Naive B cell (primary cell): Measurements from ENCODE around the gene GRIN2A. TPM values are rescaled to one million over a fixed set of nuclear protein-coding genes. Genes with fewer than 3 reads are reported as not detected.

Experiments used
- ATAC-seq, 2 donors: fragments of 150-1000 bp; cut with Tn5 transposase; 2 replicates each; pipeline ENCODE4 v1.10.0; 2021; ENCODE audit warnings: low read depth in 2 of 2, mild to moderate bottlenecking in 2 of 2, moderate library complexity in 2 of 2
- DNase-seq: peaks from one replicate; pipeline ENCODE4 v3.0.0; 2022
- H3K27ac Mint-ChIP-seq, 6 donors: one replicate each; pipeline ENCODE4 v1.8.0; 2020 to 2022; ENCODE audit warnings: mild to moderate bottlenecking in 6 of 6, mixed read lengths in 6 of 6, moderate library complexity in 5 of 6, inconsistent platforms in 2 of 6
- H3K27me3 Mint-ChIP-seq, 3 donors: one replicate each; pipeline ENCODE4 v1.8.0; 2021 to 2022; ENCODE audit warnings: mixed read lengths in 3 of 3, mild to moderate bottlenecking in 1 of 3
- H3K36me3 Mint-ChIP-seq, 2 donors: one replicate each; pipeline ENCODE4 v1.8.0; 2020 to 2022; ENCODE audit warnings: mixed read lengths in 2 of 2, inconsistent platforms in 1 of 2, mild to moderate bottlenecking in 1 of 2
- H3K4me1 Mint-ChIP-seq, 3 donors: one replicate each; pipeline ENCODE4 v1.8.0; 2020 to 2022; ENCODE audit warnings: mixed read lengths in 3 of 3, inconsistent platforms in 1 of 3, mild to moderate bottlenecking in 1 of 3, moderate library complexity in 1 of 3
- H3K4me3 Mint-ChIP-seq, 8 donors: one replicate each; pipeline ENCODE4 v1.8.0; 2020 to 2022; ENCODE audit warnings: mild to moderate bottlenecking in 8 of 8, mixed read lengths in 8 of 8, moderate library complexity in 8 of 8, inconsistent platforms in 2 of 8
- H3K9me3 Mint-ChIP-seq, 7 donors: one replicate each; pipeline ENCODE4 v1.8.0; 2020 to 2022; ENCODE audit warnings: mixed read lengths in 7 of 7, mild to moderate bottlenecking in 5 of 7, inconsistent platforms in 2 of 7, moderate library complexity in 1 of 7
- polyA plus RNA-seq, 6 donors: library from polyadenylated mRNA; unstranded; fragments of 300-500 nt; fragmentation: Illumina TruSeq; gene quantifications; one replicate each; pipeline ENCODE4 v1.2.3, GENCODE V29; 2021; ENCODE audit warnings: low read depth in 6 of 6

Gene GRIN2A
- polyA plus RNA-seq, 6 donors from 2014 or later = 0.04 to 0.53 (median 0.17) TPM; not detected in 3

GRCh38 chr16:10027553-10027952 is 154.7 kb downstream of the GRIN2A start:
- H3K4me1 Mint-ChIP-seq = no peaks in the 10 kb centered on the region
- ATAC-seq (no peak), DNase-seq (no peak)
- no peaks in the 10 kb centered on the region for H3K36me3 Mint-ChIP-seq
- H3K27me3 Mint-ChIP-seq = peaks cover 4 to 31% (median 23%) of the 10 kb centered on the region in 3 donors
- H3K9me3 Mint-ChIP-seq = peaks cover 0 to 2% (median 0%) of the 10 kb centered on the region in 7 donors
- no peak overlapping the region for H3K4me3 Mint-ChIP-seq
- peak overlapping the region in 1 of 6 donors; percentile 22 for H3K27ac Mint-ChIP-seq

DNA sequence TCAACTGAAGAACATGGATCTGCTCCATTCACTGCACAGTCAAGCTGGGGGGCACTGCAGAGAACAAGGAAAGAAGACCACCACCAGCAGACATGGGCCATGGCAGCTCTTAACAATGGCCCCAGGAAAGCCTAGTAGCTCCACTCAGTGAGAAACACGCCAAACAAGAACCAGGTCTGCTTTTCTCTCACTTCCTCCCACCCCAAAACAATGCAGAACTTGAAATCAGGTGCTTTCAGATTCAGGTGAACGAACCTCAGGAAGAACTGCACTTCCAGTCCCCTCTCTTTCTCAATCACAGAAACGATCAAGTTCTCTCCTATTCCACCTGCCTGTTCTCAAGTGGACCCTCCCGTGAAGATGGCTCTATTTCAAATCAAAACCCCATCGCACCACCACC is 155.6 kb downstream of the GRIN2A start:
- Mint-ChIP-seq H3K27ac (peak overlapping the region in 1 of 6 donors; percentile 27), H3K27me3 (peaks cover 0 to 38% (median 23%) of the 10 kb centered on the region in 3 donors), H3K4me3 (no peak overlapping the region), H3K9me3 (peaks cover 0 to 4% (median 0%) of the 10 kb centered on the region in 7 donors), H3K36me3 (no peaks in the 10 kb centered on the region), H3K4me1 (no peaks in the 10 kb centered on the region)
- ATAC-seq (no peak), DNase-seq (no peak)

GRCh38 chr16:10022098-10022497 is 160.1 kb downstream of the GRIN2A start:
- Mint-ChIP-seq H3K27ac (no peak overlapping the region), H3K4me3 (no peak overlapping the region), H3K36me3 (no peaks in the 10 kb centered on the region), H3K4me1 (no peaks in the 10 kb centered on the region), H3K27me3 (peaks cover 0 to 36% (median 18%) of the 10 kb centered on the region in 3 donors), H3K9me3 (peaks cover 0 to 4% (median 0%) of the 10 kb centered on the region in 7 donors)
- DNase-seq (no peak), ATAC-seq (no peak)

DNA sequence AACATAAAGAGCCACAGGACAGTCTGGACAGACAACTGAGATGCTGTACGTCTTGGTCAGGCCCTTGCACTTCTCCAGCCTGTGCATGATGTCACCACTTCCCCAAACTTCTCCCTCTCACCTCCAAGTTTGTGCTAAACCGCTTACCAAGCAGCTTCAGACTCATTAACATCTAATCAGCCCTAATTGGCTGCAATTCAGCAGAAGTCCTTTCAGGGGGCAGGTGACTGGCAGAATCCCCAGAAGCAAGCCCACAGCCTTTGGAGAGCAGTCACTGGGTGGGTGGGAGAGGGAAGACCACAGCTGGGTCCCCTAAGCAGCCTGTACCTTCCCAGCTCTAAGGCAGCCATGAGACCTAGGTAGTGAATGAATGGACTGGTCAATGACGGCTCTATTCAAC is 161.4 kb downstream of the GRIN2A start:
- Mint-ChIP-seq H3K4me3 (no peak overlapping the region), H3K36me3 (no peaks in the 10 kb centered on the region), H3K9me3 (peaks cover 0 to 4% (median 0%) of the 10 kb centered on the region in 7 donors), H3K27me3 (peaks cover 6 to 38% (median 24%) of the 10 kb centered on the region in 3 donors), H3K27ac (no peak overlapping the region), H3K4me1 (no peaks in the 10 kb centered on the region)
- DNase-seq (no peak), ATAC-seq (no peak)

DNA sequence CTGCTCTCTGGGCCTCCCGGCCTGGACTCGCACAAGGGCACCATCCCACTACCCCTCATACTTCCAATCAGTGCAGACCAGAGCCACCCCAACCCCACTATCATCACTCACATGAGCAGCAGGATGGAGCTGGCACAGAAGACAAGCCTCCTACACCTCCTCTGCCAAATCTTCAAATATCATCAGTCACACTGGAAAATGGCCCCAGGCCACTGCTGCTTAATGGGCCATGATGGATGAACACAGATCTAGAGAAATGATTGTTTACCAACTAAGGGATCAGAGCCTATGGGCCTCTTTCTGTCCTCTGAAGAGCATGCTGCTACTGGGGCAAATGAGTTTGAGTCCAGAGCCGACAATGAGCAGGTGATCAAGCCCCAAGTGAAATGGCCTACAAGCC is 165.5 kb downstream of the GRIN2A start:
- ATAC-seq = no peak
- Mint-ChIP-seq H3K4me3 (no peak overlapping the region), H3K36me3 (no peaks in the 10 kb centered on the region), H3K27me3 (peaks cover 21 to 47% (median 28%) of the 10 kb centered on the region in 3 donors), H3K27ac (no peak overlapping the region), H3K4me1 (no peaks in the 10 kb centered on the region), H3K9me3 (no peaks in the 10 kb centered on the region)
- DNase-seq = no peak

GRCh38 chr16:10015397-10015796 is 166.8 kb downstream of the GRIN2A start:
- no peaks in the 10 kb centered on the region for H3K9me3 Mint-ChIP-seq
- no peak for ATAC-seq
- H3K4me3 Mint-ChIP-seq = no peak overlapping the region
- no peak for DNase-seq
- peaks cover 31 to 40% (median 35%) of the 10 kb centered on the region in 3 donors for H3K27me3 Mint-ChIP-seq
- no peaks in the 10 kb centered on the region for H3K36me3 Mint-ChIP-seq
- H3K27ac Mint-ChIP-seq = no peak overlapping the region
- no peaks in the 10 kb centered on the region for H3K4me1 Mint-ChIP-seq

DNA sequence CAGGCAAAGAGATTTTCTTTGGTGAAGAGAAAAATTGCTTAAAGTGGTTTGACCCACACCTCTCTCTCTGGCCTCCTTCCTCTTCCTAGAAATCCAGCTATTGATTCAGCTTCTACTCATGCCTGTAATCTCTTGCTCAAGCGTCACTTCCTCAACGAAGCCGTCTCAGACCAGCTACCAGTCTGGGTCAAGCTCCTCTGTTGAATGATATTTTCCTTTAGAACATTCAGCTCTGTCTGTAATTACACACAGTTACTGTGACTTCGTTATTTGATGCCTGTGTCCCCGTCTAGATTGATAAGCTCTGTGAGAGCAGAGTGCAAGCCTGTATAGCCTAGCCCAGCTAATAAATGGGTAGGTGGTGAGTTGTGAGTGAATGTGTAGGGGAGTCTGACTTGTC is 168.5 kb downstream of the GRIN2A start:
- ATAC-seq (no peak), DNase-seq (no peak)
- H3K4me3 Mint-ChIP-seq = no peak overlapping the region
- H3K4me1 Mint-ChIP-seq = no peaks in the 10 kb centered on the region
- H3K9me3 Mint-ChIP-seq = no peaks in the 10 kb centered on the region
- no peak overlapping the region for H3K27ac Mint-ChIP-seq
- H3K36me3 Mint-ChIP-seq = no peaks in the 10 kb centered on the region
- H3K27me3 Mint-ChIP-seq = peaks cover 31 to 42% (median 40%) of the 10 kb centered on the region in 3 donors

DNA sequence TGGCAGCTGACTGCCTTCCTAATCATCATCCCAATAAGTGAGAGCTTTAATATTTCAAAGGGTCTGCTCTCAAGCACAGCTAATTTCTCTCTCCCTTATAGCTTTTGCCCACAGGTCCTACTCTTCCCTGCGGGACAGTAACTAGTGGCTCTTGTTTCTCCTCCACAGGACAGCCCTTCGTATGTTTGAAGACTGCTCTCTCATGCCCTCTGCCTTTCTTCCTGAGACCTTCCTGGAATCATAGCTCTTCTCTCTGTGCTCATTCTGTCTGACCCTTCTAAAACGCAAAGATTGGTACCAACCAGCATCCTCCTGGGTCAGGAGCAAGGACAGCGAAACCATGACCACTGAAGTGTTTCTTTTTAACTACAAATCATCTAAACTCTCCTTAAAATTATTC is 168.9 kb downstream of the GRIN2A start:
- no peaks in the 10 kb centered on the region for H3K36me3 Mint-ChIP-seq
- no peaks in the 10 kb centered on the region for H3K9me3 Mint-ChIP-seq
- H3K4me1 Mint-ChIP-seq = no peaks in the 10 kb centered on the region
- H3K27ac Mint-ChIP-seq = no peak overlapping the region
- peaks cover 32 to 42% (median 40%) of the 10 kb centered on the region in 3 donors for H3K27me3 Mint-ChIP-seq
- no peak for DNase-seq
- no peak for ATAC-seq
- no peak overlapping the region for H3K4me3 Mint-ChIP-seq

GRCh38 chr16:10009684-10010083 is 172.5 kb downstream of the GRIN2A start:
- no peak for ATAC-seq
- H3K4me1 Mint-ChIP-seq = no peaks in the 10 kb centered on the region
- H3K4me3 Mint-ChIP-seq = no peak overlapping the region
- H3K9me3 Mint-ChIP-seq = peaks cover 0 to 20% (median 10%) of the 10 kb centered on the region in 7 donors
- no peaks in the 10 kb centered on the region for H3K36me3 Mint-ChIP-seq
- peaks cover 31 to 37% (median 35%) of the 10 kb centered on the region in 3 donors for H3K27me3 Mint-ChIP-seq
- no peak overlapping the region for H3K27ac Mint-ChIP-seq
- no peak for DNase-seq

DNA sequence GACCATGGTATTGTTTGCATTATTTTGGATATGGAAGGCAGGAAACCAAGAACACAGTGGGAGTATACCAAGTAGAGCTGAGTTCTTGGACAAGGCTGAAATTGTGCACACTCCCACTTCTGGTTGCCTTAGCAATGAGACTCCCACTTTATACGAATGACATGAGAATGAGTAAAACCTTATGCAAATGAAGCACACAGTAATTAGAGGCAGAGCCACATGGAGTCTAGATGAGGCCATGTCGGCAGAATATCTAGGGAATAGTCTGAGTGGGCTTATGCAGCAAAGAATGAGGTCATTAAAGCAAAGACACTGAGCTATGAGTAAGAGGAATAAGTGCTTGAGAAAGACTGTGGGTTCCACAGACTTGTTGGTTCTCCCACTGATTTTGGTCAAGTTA is 178.7 kb downstream of the GRIN2A start:
- DNase-seq (no peak), ATAC-seq (no peak)
- H3K4me3 Mint-ChIP-seq = no peak overlapping the region
- H3K27ac Mint-ChIP-seq = no peak overlapping the region
- no peaks in the 10 kb centered on the region for H3K36me3 Mint-ChIP-seq
- H3K27me3 Mint-ChIP-seq = peaks cover 11 to 22% (median 16%) of the 10 kb centered on the region in 3 donors
- H3K4me1 Mint-ChIP-seq = no peaks in the 10 kb centered on the region
- H3K9me3 Mint-ChIP-seq = peaks cover 7 to 50% (median 15%) of the 10 kb centered on the region in 7 donors

GRCh38 chr16:10001258-10001775 is 180.9 kb downstream of the GRIN2A start:
- no peaks in the 10 kb centered on the region for H3K36me3 Mint-ChIP-seq
- ATAC-seq = no peak
- H3K27me3 Mint-ChIP-seq = peaks cover 7 to 11% (median 11%) of the 10 kb centered on the region in 3 donors

DNA sequence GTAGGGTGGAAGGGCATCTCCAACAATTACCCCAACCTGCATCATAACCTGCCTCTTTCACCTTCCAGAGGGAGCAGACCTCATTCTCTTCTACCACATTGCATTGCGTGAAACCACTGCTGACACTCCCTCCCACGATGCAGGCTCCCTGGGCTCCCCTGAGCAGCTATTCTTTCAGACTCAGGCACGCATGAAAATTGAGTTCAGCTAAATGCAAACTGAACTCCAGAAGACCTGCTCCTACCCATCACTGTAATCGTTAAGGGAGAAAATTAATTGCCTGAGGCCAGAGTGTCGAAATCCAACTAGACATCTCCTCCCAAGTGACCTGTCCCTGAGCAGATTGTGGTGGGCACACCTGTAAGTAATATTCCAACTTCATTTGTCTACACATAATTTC is 186.0 kb downstream of the GRIN2A start:
- no peak overlapping the region for H3K27ac Mint-ChIP-seq
- H3K36me3 Mint-ChIP-seq = no peaks in the 10 kb centered on the region
- peaks cover 10 to 24% (median 21%) of the 10 kb centered on the region in 3 donors for H3K27me3 Mint-ChIP-seq
- ATAC-seq (no peak), DNase-seq (no peak)
- no peak overlapping the region for H3K4me3 Mint-ChIP-seq
- H3K9me3 Mint-ChIP-seq = peaks cover 6 to 36% (median 10%) of the 10 kb centered on the region in 7 donors
- no peaks in the 10 kb centered on the region for H3K4me1 Mint-ChIP-seq

More at GRCh38 chr16:10001258-10001775, 180.9 kb downstream of the GRIN2A start:
- Mint-ChIP-seq H3K9me3 (peaks cover 8 to 56% (median 13%) of the 10 kb centered on the region in 7 donors), H3K4me1 (no peaks in the 10 kb centered on the region), H3K27ac (no peak overlapping the region), H3K4me3 (no peak overlapping the region)
- no peak for DNase-seq

GRCh38 chr16:9992441-9992840 is 189.8 kb downstream of the GRIN2A start:
- DNase-seq (no peak), ATAC-seq (no peak)
- H3K4me1 Mint-ChIP-seq = no peaks in the 10 kb centered on the region
- no peak overlapping the region for H3K4me3 Mint-ChIP-seq
- no peak overlapping the region for H3K27ac Mint-ChIP-seq
- peaks cover 3 to 26% (median 6%) of the 10 kb centered on the region in 7 donors for H3K9me3 Mint-ChIP-seq
- H3K27me3 Mint-ChIP-seq = peaks cover 5 to 33% (median 32%) of the 10 kb centered on the region in 3 donors
- no peaks in the 10 kb centered on the region for H3K36me3 Mint-ChIP-seq

DNA sequence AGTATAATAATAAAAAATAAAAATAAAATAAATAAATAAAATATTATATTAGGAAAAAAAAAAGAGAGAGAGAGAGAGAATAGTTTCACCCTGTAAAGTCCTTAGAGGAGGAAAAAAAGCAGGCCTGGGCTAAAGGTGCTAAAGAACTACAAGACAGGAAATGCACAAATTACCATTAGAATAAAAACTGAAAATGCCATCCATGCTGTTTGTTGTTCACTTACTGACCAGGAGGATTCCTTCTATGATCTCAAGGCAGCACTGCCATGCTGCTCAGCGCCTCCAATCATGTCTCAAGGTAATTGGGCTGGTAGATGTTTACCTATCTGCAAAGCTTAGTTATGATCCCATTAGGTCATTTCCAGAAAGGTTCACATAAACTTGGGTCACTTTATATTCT is 201.2 kb downstream of the GRIN2A start:
- peaks cover 2 to 15% (median 4%) of the 10 kb centered on the region in 7 donors for H3K9me3 Mint-ChIP-seq
- no peak overlapping the region for H3K4me3 Mint-ChIP-seq
- no peaks in the 10 kb centered on the region for H3K36me3 Mint-ChIP-seq
- H3K4me1 Mint-ChIP-seq = no peaks in the 10 kb centered on the region
- peaks cover 9 to 16% (median 15%) of the 10 kb centered on the region in 3 donors for H3K27me3 Mint-ChIP-seq
- DNase-seq (no peak), ATAC-seq (no peak)
- H3K27ac Mint-ChIP-seq = no peak overlapping the region
